K562 (cell line): ENCODE measurements around the gene ACACB. TPM values are rescaled to one million over a fixed set of nuclear protein-coding genes. Genes with fewer than 3 reads are reported as not detected.

Experiments used
- BCOR ChIP-seq: fragments of 450-650 bp; IDR thresholded peaks from 2 replicates; pipeline ENCODE4 v1.6.1; 2016
- BMI1 ChIP-seq: fragments of 150-350 bp; IDR thresholded peaks from 2 replicates; pipeline ENCODE4 v1.6.1; 2014; ENCODE audit warnings: low read length
- CBX1 ChIP-seq: sonication (generic); IDR thresholded peaks from 2 replicates; pipeline ENCODE4 v1.6.1; 2016; ENCODE audit warnings: antibody characterized with exemption, low read depth, mild to moderate bottlenecking
- MBD2 ChIP-seq: sonication (generic); IDR thresholded peaks from 2 replicates; pipeline ENCODE4 v1.6.1; 2016; ENCODE audit warnings: low read depth, borderline replicate concordance
- MTA1 ChIP-seq: fragments of 450-650 bp; IDR thresholded peaks from 2 replicates; pipeline ENCODE4 v1.6.1; 2017; ENCODE audit warnings: borderline replicate concordance
- MTF1 ChIP-seq: fragments of 250-450 bp; sonication (Bioruptor Pico); IDR thresholded peaks from 2 replicates; pipeline ENCODE4 v1.9.0; 2021; ENCODE audit warnings: moderate library complexity, mild to moderate bottlenecking, inconsistent platforms, borderline replicate concordance
- NFYB ChIP-seq: IDR thresholded peaks from 2 replicates; pipeline ENCODE4 v1.6.1; 2011; ENCODE audit warnings: mild to moderate bottlenecking, moderate library complexity; ENCODE audit not compliant: insufficient read length; ENCODE audit errors: extremely low read depth
- NR2F6 ChIP-seq: fragments of 450-650 bp; formaldehyde crosslinking; IDR thresholded peaks from 2 replicates; pipeline ENCODE4 v1.4.0; 2020; ENCODE audit warnings: mild to moderate bottlenecking
- ZBTB1 ChIP-seq: sonication (generic); formaldehyde crosslinking; IDR thresholded peaks from 2 replicates; pipeline ENCODE4 v1.8.1; 2023; ENCODE audit warnings: missing genetic modification reagents, low read depth, mild to moderate bottlenecking, borderline replicate concordance
- ZNF124 ChIP-seq: sonication (generic); formaldehyde crosslinking; IDR thresholded peaks from 2 replicates; pipeline ENCODE4 v1.8.1; 2022; ENCODE audit warnings: missing genetic modification reagents
- polyA plus RNA-seq, 8 experiments: library from polyadenylated mRNA; depleted of rRNA in 4 of 8; stranded (reverse) in 5 of 8; unstranded in 3 of 8; fragments of >200 nt; fragmentation: Nextera tagmentation in 2 of 8; fragmentation: Illumina TruSeq in 1 of 8; extraction: Ambion mirVana in 2 of 8; extraction: Trizol in 1 of 8; gene quantifications; 2 replicates each; pipeline versions ENCODE4 v1.2.1 to v1.2.3, GENCODE V29; 2011 to 2014; ENCODE audit warnings: inconsistent platforms in 1 of 8, missing spikeins in 1 of 8
- total RNA-seq, 7 experiments: library from RNA; depleted of rRNA in 6 of 7; stranded (reverse); fragments of >200 nt in 6 of 7; fragmentation: Illumina TruSeq in 2 of 7; extraction: Trizol in 2 of 7; gene quantifications; 2 replicates each; pipeline versions ENCODE4 v1.2.1 to v1.2.3, GENCODE V29; 2011 to 2021; ENCODE audit warnings: low replicate concordance in 1 of 7
- TF ChIP-seq, protein P1 (sequence below): fragments of 450-650 bp; IDR thresholded peaks from 2 replicates; pipeline ENCODE4 v1.6.1; 2016; ENCODE audit warnings: low read depth
- TF ChIP-seq, protein P2 (sequence below): fragments of 250-450 bp; sonication (Bioruptor Pico); IDR thresholded peaks from 2 replicates; pipeline ENCODE4 v1.4.0; 2020; ENCODE audit warnings: borderline replicate concordance
- TF ChIP-seq, protein P3 (sequence below): fragments of 450-650 bp; IDR thresholded peaks from 2 replicates; pipeline ENCODE4 v1.7.1; 2018; ENCODE audit warnings: mild to moderate bottlenecking, low read depth; ENCODE audit not compliant: partially characterized antibody

ACACB gene
- total and polyA plus RNA-seq, 9 of the 15 experiments (the other 6 are each of a cell fraction or from before 2014, with no cell fraction given) = 0.10 to 2.5 (median 0.83) TPM

DNA sequence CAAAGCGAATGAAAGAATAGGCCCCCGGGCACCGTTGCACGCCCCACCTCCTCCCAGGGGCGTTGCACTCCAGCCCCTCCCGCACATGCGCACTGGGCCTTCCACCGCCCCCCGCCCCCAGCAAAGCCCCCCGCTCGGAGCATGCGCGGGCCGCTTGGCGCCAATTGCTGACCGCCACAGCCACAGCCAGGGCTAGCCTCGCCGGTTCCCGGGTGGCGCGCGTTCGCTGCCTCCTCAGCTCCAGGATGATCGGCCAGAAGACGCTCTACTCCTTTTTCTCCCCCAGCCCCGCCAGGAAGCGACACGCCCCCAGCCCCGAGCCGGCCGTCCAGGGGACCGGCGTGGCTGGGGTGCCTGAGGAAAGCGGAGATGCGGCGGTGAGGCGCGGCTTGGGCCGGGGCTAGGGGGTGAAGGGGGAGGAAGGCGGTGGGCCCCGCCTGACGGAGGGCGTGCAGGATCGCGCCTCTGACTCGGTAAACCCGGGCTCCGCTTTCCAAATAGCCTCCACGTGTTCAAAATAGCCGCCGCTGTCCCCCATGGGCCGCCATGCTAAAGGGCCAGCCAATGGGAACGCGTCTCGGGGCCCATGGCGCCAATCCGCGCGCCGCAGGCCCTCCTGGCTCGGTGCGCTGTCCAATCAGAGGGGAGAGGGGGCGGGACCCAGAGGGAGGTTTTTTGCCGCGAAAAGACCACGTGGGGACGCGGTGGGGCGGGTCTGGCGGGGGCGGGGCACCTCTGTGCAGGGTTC, 18.8 kb upstream of the ACACB start, which contains the start of gene UNG (continued):
- TF ChIP-seq, protein P1, sequence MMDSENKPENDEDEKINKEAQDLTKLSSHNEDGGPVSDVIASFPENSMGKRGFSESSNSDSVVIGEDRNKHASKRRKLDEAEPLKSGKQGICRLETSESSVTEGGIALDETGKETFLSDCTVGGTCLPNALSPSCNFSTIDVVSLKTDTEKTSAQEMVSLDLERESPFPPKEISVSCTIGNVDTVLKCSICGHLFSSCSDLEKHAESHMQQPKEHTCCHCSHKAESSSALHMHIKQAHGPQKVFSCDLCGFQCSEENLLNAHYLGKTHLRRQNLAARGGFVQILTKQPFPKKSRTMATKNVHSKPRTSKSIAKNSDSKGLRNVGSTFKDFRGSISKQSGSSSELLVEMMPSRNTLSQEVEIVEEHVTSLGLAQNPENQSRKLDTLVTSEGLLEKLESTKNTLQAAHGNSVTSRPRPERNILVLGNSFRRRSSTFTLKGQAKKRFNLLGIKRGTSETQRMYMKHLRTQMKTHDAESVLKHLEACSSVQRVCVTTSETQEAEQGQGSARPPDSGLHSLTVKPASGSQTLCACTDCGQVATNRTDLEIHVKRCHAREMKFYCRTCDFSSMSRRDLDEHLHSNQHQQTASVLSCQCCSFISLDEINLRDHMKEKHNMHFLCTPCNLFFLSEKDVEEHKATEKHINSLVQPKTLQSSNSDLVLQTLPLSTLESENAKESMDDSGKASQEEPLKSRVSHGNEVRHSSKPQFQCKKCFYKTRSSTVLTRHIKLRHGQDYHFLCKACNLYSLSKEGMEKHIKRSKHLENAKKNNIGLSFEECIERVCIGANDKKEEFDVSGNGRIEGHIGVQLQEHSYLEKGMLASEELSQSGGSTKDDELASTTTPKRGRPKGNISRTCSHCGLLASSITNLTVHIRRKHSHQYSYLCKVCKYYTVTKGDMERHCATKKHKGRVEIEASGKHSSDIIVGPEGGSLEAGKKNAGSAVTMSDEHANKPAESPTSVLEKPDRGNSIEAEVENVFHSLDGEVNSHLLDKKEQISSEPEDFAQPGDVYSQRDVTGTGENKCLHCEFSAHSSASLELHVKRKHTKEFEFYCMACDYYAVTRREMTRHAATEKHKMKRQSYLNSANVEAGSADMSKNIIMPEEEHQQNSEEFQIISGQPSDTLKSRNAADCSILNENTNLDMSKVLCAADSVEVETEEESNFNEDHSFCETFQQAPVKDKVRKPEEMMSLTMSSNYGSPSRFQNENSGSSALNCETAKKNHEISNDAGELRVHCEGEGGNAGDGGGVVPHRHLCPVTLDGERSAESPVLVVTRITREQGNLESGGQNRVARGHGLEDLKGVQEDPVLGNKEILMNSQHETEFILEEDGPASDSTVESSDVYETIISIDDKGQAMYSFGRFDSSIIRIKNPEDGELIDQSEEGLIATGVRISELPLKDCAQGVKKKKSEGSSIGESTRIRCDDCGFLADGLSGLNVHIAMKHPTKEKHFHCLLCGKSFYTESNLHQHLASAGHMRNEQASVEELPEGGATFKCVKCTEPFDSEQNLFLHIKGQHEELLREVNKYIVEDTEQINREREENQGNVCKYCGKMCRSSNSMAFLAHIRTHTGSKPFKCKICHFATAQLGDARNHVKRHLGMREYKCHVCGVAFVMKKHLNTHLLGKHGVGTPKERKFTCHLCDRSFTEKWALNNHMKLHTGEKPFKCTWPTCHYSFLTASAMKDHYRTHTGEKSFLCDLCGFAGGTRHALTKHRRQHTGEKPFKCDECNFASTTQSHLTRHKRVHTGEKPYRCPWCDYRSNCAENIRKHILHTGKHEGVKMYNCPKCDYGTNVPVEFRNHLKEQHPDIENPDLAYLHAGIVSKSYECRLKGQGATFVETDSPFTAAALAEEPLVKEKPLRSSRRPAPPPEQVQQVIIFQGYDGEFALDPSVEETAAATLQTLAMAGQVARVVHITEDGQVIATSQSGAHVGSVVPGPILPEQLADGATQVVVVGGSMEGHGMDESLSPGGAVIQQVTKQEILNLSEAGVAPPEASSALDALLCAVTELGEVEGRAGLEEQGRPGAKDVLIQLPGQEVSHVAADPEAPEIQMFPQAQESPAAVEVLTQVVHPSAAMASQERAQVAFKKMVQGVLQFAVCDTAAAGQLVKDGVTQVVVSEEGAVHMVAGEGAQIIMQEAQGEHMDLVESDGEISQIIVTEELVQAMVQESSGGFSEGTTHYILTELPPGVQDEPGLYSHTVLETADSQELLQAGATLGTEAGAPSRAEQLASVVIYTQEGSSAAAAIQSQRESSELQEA = no peak
- TF ChIP-seq BMI1 (no peak), MTF1 (CRISPR knock-in tag) (no peak), NR2F6 (CRISPR knock-in tag) (no peak), MTA1 (no peak), BCOR (no peak), ZNF124 (no peak), NFYB (peak; percentile 98), CBX1 (0 out of 2 replicates have a peak, but pooled peaks have one; percentile 17), MBD2 (peak; percentile 98), ZBTB1 (CRISPR knock-in tag) (no peak; the same call in 1 of the 2 replicates)
- TF ChIP-seq, protein P2, sequence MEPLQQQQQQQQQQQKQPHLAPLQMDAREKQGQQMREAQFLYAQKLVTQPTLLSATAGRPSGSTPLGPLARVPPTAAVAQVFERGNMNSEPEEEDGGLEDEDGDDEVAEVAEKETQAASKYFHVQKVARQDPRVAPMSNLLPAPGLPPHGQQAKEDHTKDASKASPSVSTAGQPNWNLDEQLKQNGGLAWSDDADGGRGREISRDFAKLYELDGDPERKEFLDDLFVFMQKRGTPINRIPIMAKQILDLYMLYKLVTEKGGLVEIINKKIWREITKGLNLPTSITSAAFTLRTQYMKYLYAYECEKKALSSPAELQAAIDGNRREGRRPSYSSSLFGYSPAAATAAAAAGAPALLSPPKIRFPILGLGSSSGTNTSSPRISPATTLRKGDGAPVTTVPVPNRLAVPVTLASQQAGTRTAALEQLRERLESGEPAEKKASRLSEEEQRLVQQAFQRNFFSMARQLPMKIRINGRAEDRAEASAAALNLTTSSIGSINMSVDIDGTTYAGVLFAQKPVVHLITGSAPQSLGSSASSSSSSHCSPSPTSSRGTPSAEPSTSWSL (CRISPR knock-in tag) = no peak
- TF ChIP-seq, protein P3, sequence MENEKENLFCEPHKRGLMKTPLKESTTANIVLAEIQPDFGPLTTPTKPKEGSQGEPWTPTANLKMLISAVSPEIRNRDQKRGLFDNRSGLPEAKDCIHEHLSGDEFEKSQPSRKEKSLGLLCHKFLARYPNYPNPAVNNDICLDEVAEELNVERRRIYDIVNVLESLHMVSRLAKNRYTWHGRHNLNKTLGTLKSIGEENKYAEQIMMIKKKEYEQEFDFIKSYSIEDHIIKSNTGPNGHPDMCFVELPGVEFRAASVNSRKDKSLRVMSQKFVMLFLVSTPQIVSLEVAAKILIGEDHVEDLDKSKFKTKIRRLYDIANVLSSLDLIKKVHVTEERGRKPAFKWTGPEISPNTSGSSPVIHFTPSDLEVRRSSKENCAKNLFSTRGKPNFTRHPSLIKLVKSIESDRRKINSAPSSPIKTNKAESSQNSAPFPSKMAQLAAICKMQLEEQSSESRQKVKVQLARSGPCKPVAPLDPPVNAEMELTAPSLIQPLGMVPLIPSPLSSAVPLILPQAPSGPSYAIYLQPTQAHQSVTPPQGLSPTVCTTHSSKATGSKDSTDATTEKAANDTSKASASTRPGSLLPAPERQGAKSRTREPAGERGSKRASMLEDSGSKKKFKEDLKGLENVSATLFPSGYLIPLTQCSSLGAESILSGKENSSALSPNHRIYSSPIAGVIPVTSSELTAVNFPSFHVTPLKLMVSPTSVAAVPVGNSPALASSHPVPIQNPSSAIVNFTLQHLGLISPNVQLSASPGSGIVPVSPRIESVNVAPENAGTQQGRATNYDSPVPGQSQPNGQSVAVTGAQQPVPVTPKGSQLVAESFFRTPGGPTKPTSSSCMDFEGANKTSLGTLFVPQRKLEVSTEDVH = peak; percentile 100
